H1 (cell line): Measurements from ENCODE around the gene PRICKLE3. TPM values are rescaled to one million over a fixed set of nuclear protein-coding genes. Genes with fewer than 3 reads are reported as not detected.
A peak's percentile ranks its signal among the peaks of the same experiment; 100 is the strongest.

Source experiments
- CTCF ChIA-PET: fragments of 300-600 bp; sonication (Branson Sonifier 250); formaldehyde crosslinking; loops from one replicate; lab custom pipeline; 2021; ENCODE audit not compliant: partially characterized antibody; lab: Charles Lee
- POLR2A ChIA-PET: fragments of 300-600 bp; sonication (Branson Sonifier 250); formaldehyde crosslinking; loops from one replicate; lab custom pipeline; 2021; ENCODE audit warnings: inconsistent platforms; ENCODE audit not compliant: partially characterized antibody; lab: Charles Lee
- DNase-seq, 2 experiments: peaks; one replicate each; pipeline versions ENCODE4 v3.0.0 to v3.0.0-alpha.2; 2010 to 2022; ENCODE audit warnings: low spot score in 2 of 2, low read depth in 1 of 2, mixed read lengths in 1 of 2
- FAIRE-seq: peaks from 2 replicates; lab custom pipeline; 2011; peaks lifted over from hg19 to GRCh38; lab: Jason Lieb, UNC
- H2AFZ ChIP-seq: 2 replicates; pipeline ENCODE4 v1.8.1; 2012; ENCODE audit warnings: low read length, inconsistent platforms
- H2AK5ac ChIP-seq: 2 replicates; pipeline ENCODE4 v1.6.1; 2013; ENCODE audit warnings: low read depth, low read length
- H2BK120ac ChIP-seq: replicated peaks from 2 replicates; pipeline ENCODE3; 2013; ENCODE audit warnings: low read depth, low read length, inconsistent platforms
- H2BK12ac ChIP-seq: 2 replicates; pipeline ENCODE4 v1.6.1; 2013; ENCODE audit warnings: low read depth, low read length
- H2BK15ac ChIP-seq: 2 replicates; pipeline ENCODE4 v1.6.1; 2013; ENCODE audit warnings: low read length
- H2BK20ac ChIP-seq: 2 replicates; pipeline ENCODE4 v1.6.1; 2013; ENCODE audit warnings: low read length
- H2BK5ac ChIP-seq: 2 replicates; pipeline ENCODE4 v1.6.1; 2013; ENCODE audit warnings: low read depth, low read length
- H3K14ac ChIP-seq: 2 replicates; pipeline ENCODE4 v1.6.1; 2013; ENCODE audit warnings: inconsistent platforms; ENCODE audit not compliant: insufficient read length
- H3K18ac ChIP-seq: 2 replicates; pipeline ENCODE4 v1.6.1; 2013; ENCODE audit warnings: low read length; ENCODE audit errors: extremely low read depth
- H3K23ac ChIP-seq: 2 replicates; pipeline ENCODE4 v1.6.1; 2013; ENCODE audit warnings: inconsistent platforms; ENCODE audit not compliant: insufficient read length
- H3K23me2 ChIP-seq: 2 replicates; pipeline ENCODE4 v1.6.1; 2013; ENCODE audit warnings: low read depth, low read length
- H3K27ac ChIP-seq: 2 replicates; pipeline ENCODE4 v1.6.1; 2011; ENCODE audit warnings: low read depth, low read length, inconsistent platforms
- H3K27me3 ChIP-seq, 4 experiments: replicated peaks in 1 of 4; 1 replicate in 1 of 4; 2 replicates in 3 of 4; pipeline versions ENCODE4 v1.6.1 to v1.8.1; 2011 to 2013; ENCODE audit warnings: low read length in 3 of 4, mild to moderate bottlenecking in 3 of 4, inconsistent platforms in 2 of 4, mixed read lengths in 2 of 4, moderate library complexity in 1 of 4; ENCODE audit not compliant: control insufficient read depth in 3 of 4, insufficient read depth in 3 of 4; ENCODE audit errors: extremely low read depth in 1 of 4
- H3K36me3 ChIP-seq, 4 experiments: 2 replicates each; pipeline versions ENCODE4 v1.6.1 to v1.8.1; 2011 to 2013; ENCODE audit warnings: mild to moderate bottlenecking in 4 of 4, low read length in 3 of 4, moderate library complexity in 2 of 4, control low read depth in 1 of 4, inconsistent platforms in 1 of 4; ENCODE audit not compliant: insufficient read depth in 4 of 4, control insufficient read depth in 2 of 4
- H3K4ac ChIP-seq: replicated peaks from 2 replicates; pipeline ENCODE3; 2013; ENCODE audit warnings: low read length, low read depth, mixed read lengths, inconsistent platforms; ENCODE audit not compliant: insufficient read length
- H3K4me1 ChIP-seq, 4 experiments: replicated peaks in 1 of 4; 1 replicate in 1 of 4; 2 replicates in 3 of 4; pipeline versions ENCODE4 v1.6.1 to v1.8.1; 2011 to 2013; ENCODE audit warnings: low read length in 3 of 4, inconsistent platforms in 2 of 4, mixed read lengths in 1 of 4; ENCODE audit not compliant: insufficient read depth in 4 of 4, control insufficient read depth in 3 of 4
- H3K4me2 ChIP-seq, 2 experiments: 2 replicates each; pipeline versions ENCODE4 v1.6.1 to v1.8.1; 2011 to 2013; ENCODE audit warnings: low read depth in 2 of 2, low read length in 2 of 2, control low read depth in 1 of 2, inconsistent platforms in 1 of 2, mild to moderate bottlenecking in 1 of 2; ENCODE audit not compliant: insufficient read depth in 1 of 2
- H3K4me3 ChIP-seq, 4 experiments: fragments of 200-600, 300-600 bp in 1 of 4; sonication (generic), shearing (Covaris generic), sonication (Bioruptor Twin) in 1 of 4; 2 replicates each; pipeline versions ENCODE4 v1.5.1 to v1.8.1; 2011 to 2016; ENCODE audit warnings: low read length in 4 of 4, low read depth in 3 of 4, control low read depth in 2 of 4, inconsistent platforms in 2 of 4, mild to moderate bottlenecking in 2 of 4, mixed read lengths in 1 of 4, moderate library complexity in 1 of 4; ENCODE audit not compliant: insufficient read depth in 2 of 4; ENCODE audit errors: extremely low read depth in 1 of 4
- H3K56ac ChIP-seq: replicated peaks from 2 replicates; pipeline ENCODE3; 2013; ENCODE audit warnings: low read depth, mild to moderate bottlenecking, mixed read lengths, low read length, inconsistent platforms; ENCODE audit not compliant: insufficient read length
- H3K79me1 ChIP-seq: 2 replicates; pipeline ENCODE4 v1.6.1; 2013; ENCODE audit warnings: low read depth, low read length, control low read depth
- H3K79me2 ChIP-seq, 2 experiments: 2 replicates each; pipeline versions ENCODE4 v1.6.1 to v1.8.1; 2012 to 2013; ENCODE audit warnings: low read length in 2 of 2, mild to moderate bottlenecking in 2 of 2, inconsistent platforms in 1 of 2; ENCODE audit not compliant: insufficient read depth in 2 of 2, control insufficient read depth in 1 of 2
- H3K9ac ChIP-seq, 4 experiments: replicated peaks in 1 of 4; 1 replicate in 1 of 4; 2 replicates in 3 of 4; pipeline versions ENCODE4 v1.6.1 to v1.8.1; 2011 to 2013; ENCODE audit warnings: low read depth in 3 of 4, low read length in 3 of 4, control low read depth in 2 of 4, mild to moderate bottlenecking in 2 of 4, moderate library complexity in 2 of 4, inconsistent platforms in 1 of 4; ENCODE audit errors: extremely low read depth in 1 of 4
- H3K9me3 ChIP-seq, 2 experiments: 2 replicates each; pipeline versions ENCODE4 v1.6.1 to v1.8.1; 2012 to 2013; ENCODE audit warnings: mild to moderate bottlenecking in 2 of 2, moderate library complexity in 2 of 2, control low read depth in 1 of 2, inconsistent platforms in 1 of 2, low read depth in 1 of 2, low read length in 1 of 2, mixed read lengths in 1 of 2; ENCODE audit not compliant: insufficient read depth in 2 of 2
- H4K20me1 ChIP-seq, 2 experiments: replicated peaks in 1 of 2; 2 replicates each; pipeline versions ENCODE3 to v1.8.1; 2011 to 2013; ENCODE audit warnings: inconsistent platforms in 2 of 2, low read length in 2 of 2, mild to moderate bottlenecking in 1 of 2; ENCODE audit not compliant: insufficient read depth in 2 of 2, control insufficient read depth in 1 of 2
- H4K5ac ChIP-seq: 2 replicates; pipeline ENCODE4 v1.6.1; 2013; ENCODE audit warnings: low read length, low read depth, mixed read lengths, inconsistent platforms; ENCODE audit not compliant: insufficient read length
- H4K8ac ChIP-seq: 2 replicates; pipeline ENCODE4 v1.8.0; 2013; ENCODE audit warnings: mild to moderate bottlenecking, moderate library complexity, low read length, inconsistent platforms; ENCODE audit not compliant: insufficient read depth; ENCODE audit errors: extremely low read depth
- H4K91ac ChIP-seq: replicated peaks from 2 replicates; pipeline ENCODE3; 2013; ENCODE audit warnings: low read length, mixed read lengths, inconsistent platforms; ENCODE audit not compliant: insufficient read length
- EP300 ChIP-seq, 2 experiments: IDR thresholded peaks; 1 replicate in 1 of 2; 2 replicates in 1 of 2; pipeline ENCODE4 v1.6.1; 2011 to 2012; ENCODE audit warnings: low read depth in 2 of 2, low read length in 2 of 2, mild to moderate bottlenecking in 2 of 2, borderline replicate concordance in 1 of 2, inconsistent platforms in 1 of 2, moderate library complexity in 1 of 2
- GTF2F1 ChIP-seq: IDR thresholded peaks from 2 replicates; pipeline ENCODE4 v1.6.1; 2012; ENCODE audit warnings: low read depth, low read length, improper control_type of control experiment, borderline replicate concordance
- NANOG ChIP-seq: IDR thresholded peaks from 2 replicates; pipeline ENCODE4 v1.6.1; 2011; ENCODE audit warnings: low read length, low read depth, mild to moderate bottlenecking, inconsistent platforms; ENCODE audit not compliant: insufficient read depth, poor library complexity, severe bottlenecking
- ZNF274 ChIP-seq: IDR thresholded peaks from 2 replicates; pipeline ENCODE4 v1.7.0; 2012; ENCODE audit warnings: low read length, borderline replicate concordance; ENCODE audit errors: extremely low read depth
- WGBS, 2 experiments: shearing (Covaris generic) in 1 of 2; methylation state at CpG; one replicate each; pipeline versions ENCODE4 v1.1.6 to v1.1.7; 2013 to 2015; ENCODE audit warnings: low lambda C conversion rate in 2 of 2, mixed read lengths in 2 of 2, inconsistent platforms in 1 of 2, low coverage in 1 of 2, missing lambda C conversion rate in 1 of 2; ENCODE audit not compliant: insufficient replicate concordance in 2 of 2, insufficient coverage in 1 of 2, insufficient read length in 1 of 2; ENCODE audit errors: extremely low coverage in 1 of 2, missing lambda C conversion rate in 1 of 2; 5-methylcytosine and 5-hydroxymethylcytosine counted together
- polyA plus RNA-seq, 7 experiments: library from polyadenylated mRNA; depleted of rRNA in 3 of 7; stranded (reverse) in 5 of 7; unstranded in 2 of 7; fragments of >200 nt in 5 of 7; fragments of 200-250 nt in 2 of 7; gene quantifications; 1 replicate in 5 of 7; 2 replicates in 1 of 7; 4 replicates in 1 of 7; pipeline versions ENCODE4 v1.2.1 to v1.2.3, GENCODE V29; 2011 to 2013; ENCODE audit warnings: missing spikeins in 2 of 7, mixed read lengths in 2 of 7
- total RNA-seq: library from RNA; stranded (reverse); fragmentation: NEBNext Ultra II Directional; extraction: Animal tissue kit (Norgen Biotek cat#: 25700); gene quantifications from 2 replicates; pipeline ENCODE4 v1.2.1, GENCODE V29; 2021

PRICKLE3 gene
- total and polyA plus RNA-seq, 2 of the 8 experiments (the other 6 are each of a cell fraction or from before 2014, with no cell fraction given): 9.1 to 10.6 TPM

DNA sequence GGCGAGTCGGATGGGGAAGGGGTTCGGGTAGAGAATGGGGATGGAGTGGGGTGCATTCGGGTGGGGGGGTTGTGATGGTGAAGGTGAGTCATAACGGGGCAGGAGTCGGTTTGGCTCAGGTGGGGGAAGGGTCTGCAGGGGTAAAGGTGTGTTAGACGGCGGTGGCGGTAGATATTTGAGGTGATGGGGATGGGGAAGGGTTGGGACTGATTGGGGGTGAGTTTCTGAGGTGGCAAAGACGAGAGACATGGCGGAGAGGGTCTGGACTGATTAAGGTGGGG lies 13.1 kb upstream of the PRICKLE3 start:
- Histone ChIP-seq H4K20me1 (no peaks in the 10 kb centered on the region), H3K23me2 (peaks cover 5% of the 10 kb centered on the region; the same call in 1 of the 2 replicates), H2AK5ac (no peak overlapping the region), H3K9ac (no peak overlapping the region), H2BK5ac (no peak overlapping the region), H3K79me2 (no peaks in the 10 kb centered on the region), H4K5ac (no peak overlapping the region), H3K4me1 (peaks cover 0 to 11% (median 4%) of the 10 kb centered on the region in 4 experiments; a peak in 5 of 7 replicates), H3K14ac (no peak overlapping the region), H3K27ac (no peak overlapping the region), H2BK20ac (no peak overlapping the region), H4K91ac (no peak overlapping the region), H2BK120ac (no peak overlapping the region), H3K56ac (no peak overlapping the region), H3K18ac (no peak overlapping the region), H3K9me3 (no peaks in the 10 kb centered on the region), H2BK15ac (no peak overlapping the region), H2BK12ac (no peak overlapping the region), H3K79me1 (no peaks in the 10 kb centered on the region), H3K27me3 (no peaks in the 10 kb centered on the region), H3K4ac (no peak overlapping the region), H3K36me3 (no peaks in the 10 kb centered on the region), H3K23ac (no peak overlapping the region), H3K4me3 (peak overlapping the region; percentile 37 to 67 (median 42)), H2AFZ (no peak overlapping the region), H3K4me2 (peak overlapping the region; percentile 70 to 84), H4K8ac (no peak overlapping the region)
- no peak for DNase-seq
- no CpG with 5 or more reads among the region's 11 CpGs for WGBS, 2 experiments
- TF ChIP-seq EP300 (IDR thresholded peaks at IDR 0.05; ENCODE audit: borderline replicate concordance in 1 of 2, low read depth in 2 of 2, low read length in 2 of 2): no peak
- no peak for TF ChIP-seq ZNF274
- no peak for TF ChIP-seq GTF2F1
- no peak for TF ChIP-seq NANOG
- ChIA-PET CTCF (no interaction called here), POLR2A (no interaction called here)
- no peak for FAIRE-seq
